ENCODE results near the gene AFAP1.

GRCh38 chr4:7740866-7741525 lies 198.7 kb downstream of the AFAP1 start:
- TF ChIP-seq, protein P1, sequence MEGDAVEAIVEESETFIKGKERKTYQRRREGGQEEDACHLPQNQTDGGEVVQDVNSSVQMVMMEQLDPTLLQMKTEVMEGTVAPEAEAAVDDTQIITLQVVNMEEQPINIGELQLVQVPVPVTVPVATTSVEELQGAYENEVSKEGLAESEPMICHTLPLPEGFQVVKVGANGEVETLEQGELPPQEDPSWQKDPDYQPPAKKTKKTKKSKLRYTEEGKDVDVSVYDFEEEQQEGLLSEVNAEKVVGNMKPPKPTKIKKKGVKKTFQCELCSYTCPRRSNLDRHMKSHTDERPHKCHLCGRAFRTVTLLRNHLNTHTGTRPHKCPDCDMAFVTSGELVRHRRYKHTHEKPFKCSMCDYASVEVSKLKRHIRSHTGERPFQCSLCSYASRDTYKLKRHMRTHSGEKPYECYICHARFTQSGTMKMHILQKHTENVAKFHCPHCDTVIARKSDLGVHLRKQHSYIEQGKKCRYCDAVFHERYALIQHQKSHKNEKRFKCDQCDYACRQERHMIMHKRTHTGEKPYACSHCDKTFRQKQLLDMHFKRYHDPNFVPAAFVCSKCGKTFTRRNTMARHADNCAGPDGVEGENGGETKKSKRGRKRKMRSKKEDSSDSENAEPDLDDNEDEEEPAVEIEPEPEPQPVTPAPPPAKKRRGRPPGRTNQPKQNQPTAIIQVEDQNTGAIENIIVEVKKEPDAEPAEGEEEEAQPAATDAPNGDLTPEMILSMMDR (IDR thresholded peaks at IDR 0.05; ENCODE audit: insufficient read depth, low read depth, low read length) = no peak
- TF ChIP-seq EZH2 (IDR thresholded peaks at IDR 0.05; ENCODE audit: insufficient read depth, low read length) = no peak

Measured in astrocyte (in vitro differentiated cells and primary cell).